NB4 (cell line): ENCODE data around the gene TMEM61.

Source experiments
- CTCF ChIP-seq: IDR thresholded peaks from one replicate; pipeline ENCODE4 v1.5.1; 2012; ENCODE audit warnings: low read depth, low read length
- MAX ChIP-seq: IDR thresholded peaks from 2 replicates; pipeline ENCODE4 v1.6.1; 2011; ENCODE audit warnings: low read depth, low read length
- MYC ChIP-seq: IDR thresholded peaks from 2 replicates; pipeline ENCODE4 v1.6.1; 2011; ENCODE audit warnings: low read depth, low read length
- POLR2A ChIP-seq: IDR thresholded peaks from 2 replicates; pipeline ENCODE4 v1.6.1; 2011; ENCODE audit warnings: mild to moderate bottlenecking; ENCODE audit not compliant: insufficient read length; ENCODE audit errors: extremely low read depth

GRCh38 chr1:54996359-54996868 lies 16.0 kb downstream of the TMEM61 start:
- peak; percentile 62 for TF ChIP-seq CTCF
- no peak for TF ChIP-seq POLR2A
- TF ChIP-seq MAX, result peak; percentile 51
- TF ChIP-seq MYC, result peak; percentile 34; the same call in 1 of the 2 replicates
